CD4-positive, alpha-beta T cell treated with Interleukin-15 for 1 hour (primary cell): ENCODE measurements around the gene MYMX.
A peak's percentile ranks its signal among the peaks of the same experiment; 100 is the strongest.

Experiments used
- DNase-seq: peaks from one replicate; pipeline ENCODE4 v3.0.0-alpha.2; 2020

The MYMX gene

GRCh38 chr6:44265722-44266233 is 49.1 kb downstream of the MYMX start:
- DNase-seq = no peak

- DNase-seq = peak; percentile 19
Measured at GRCh38 chr6:44266347-44266746, 49.6 kb downstream of the MYMX start.

GRCh38 chr6:44267252-44267651 is 50.5 kb downstream of the MYMX start:
- peak; percentile 7 for DNase-seq
